Stimulated activated CD8-positive, alpha-beta memory T cell treated with anti-CD3 and anti-CD28 coated beads, Interleukin-7, amount 100 ng/mL, for 4 hours (primary cell): Measurements from ENCODE around the gene GATA2.

Source experiments
- DNase-seq, 2 donors: peaks; one replicate each; pipeline ENCODE4 v3.0.0-alpha.2; 2020; ENCODE audit warnings: low read depth in 2 of 2

GATA2 gene

DNA sequence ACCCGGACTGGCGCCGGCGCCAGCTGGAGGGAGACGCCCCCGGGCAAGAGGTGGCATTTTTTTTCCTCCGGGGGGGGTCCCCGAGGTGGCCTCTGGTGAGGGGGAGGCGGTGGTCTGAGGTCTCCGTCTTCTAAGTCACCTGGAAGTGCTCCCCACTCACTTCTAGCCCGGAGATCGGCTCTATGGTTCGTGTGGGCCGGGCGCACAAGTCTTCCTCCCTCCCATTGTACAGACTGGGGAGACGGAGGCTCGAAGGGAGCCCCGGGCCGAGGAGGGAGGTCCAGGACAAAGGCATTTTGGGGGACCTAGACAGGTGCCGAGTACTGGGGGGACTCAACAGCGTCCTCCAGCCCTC lies 4.4 kb downstream of the GATA2 start:
- DNase-seq: no peak

DNA sequence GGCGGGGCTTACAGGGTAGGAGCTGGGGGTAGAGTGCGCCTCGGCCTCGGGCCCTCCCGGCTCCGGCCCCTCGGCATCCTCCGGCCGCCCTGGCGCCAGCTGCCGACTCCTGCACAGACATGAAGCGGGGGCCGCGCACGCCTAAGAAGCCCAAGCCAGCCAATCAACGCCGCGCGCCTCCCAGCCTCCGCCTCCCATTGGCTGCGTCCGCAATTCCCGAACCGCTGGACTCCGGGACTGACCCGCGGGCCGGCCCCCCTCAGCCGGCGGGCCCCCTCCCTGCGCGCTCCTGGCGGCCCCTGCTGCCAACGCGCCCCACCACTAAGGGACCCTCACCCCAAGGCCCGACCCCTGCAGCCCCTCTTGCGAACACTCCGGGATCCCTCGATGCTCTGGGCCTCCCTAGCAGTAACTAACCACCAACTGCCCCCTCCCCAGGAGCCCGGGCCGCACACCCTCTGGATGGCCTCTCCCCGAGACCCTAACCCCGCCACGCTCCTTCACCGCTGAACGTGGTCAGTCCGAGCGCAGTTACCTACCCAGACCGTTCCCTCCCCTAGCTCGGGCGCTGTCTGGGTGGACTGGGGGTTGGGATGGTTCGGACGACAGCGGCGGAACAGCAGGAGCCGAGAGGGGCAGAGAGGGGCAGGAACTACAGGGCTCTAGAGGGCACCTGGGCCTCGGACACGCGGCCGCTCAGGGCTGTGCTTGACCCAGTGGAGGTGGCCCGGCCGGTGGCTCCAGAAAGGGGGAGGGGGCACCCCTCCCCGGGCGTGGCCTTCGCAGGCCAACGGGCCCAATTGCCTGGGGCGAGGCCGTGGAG lies 5.0 kb downstream of the GATA2 start:
- no peak for DNase-seq

DNA sequence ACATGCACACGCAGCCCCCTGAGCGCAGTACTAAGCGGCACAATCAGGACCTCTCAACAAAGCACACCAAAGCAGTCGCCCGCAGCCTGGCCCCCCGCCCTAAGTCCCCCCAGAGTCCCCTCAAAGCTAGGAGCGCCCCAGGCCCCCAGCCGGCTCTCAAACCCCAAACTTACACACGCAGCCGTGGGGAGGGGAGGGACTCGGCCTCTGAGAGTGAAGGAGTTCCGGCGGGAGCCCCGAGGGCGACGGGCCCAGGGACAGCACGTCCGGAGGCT lies 5.5 kb downstream of the GATA2 start:
- no peak for DNase-seq

DNA sequence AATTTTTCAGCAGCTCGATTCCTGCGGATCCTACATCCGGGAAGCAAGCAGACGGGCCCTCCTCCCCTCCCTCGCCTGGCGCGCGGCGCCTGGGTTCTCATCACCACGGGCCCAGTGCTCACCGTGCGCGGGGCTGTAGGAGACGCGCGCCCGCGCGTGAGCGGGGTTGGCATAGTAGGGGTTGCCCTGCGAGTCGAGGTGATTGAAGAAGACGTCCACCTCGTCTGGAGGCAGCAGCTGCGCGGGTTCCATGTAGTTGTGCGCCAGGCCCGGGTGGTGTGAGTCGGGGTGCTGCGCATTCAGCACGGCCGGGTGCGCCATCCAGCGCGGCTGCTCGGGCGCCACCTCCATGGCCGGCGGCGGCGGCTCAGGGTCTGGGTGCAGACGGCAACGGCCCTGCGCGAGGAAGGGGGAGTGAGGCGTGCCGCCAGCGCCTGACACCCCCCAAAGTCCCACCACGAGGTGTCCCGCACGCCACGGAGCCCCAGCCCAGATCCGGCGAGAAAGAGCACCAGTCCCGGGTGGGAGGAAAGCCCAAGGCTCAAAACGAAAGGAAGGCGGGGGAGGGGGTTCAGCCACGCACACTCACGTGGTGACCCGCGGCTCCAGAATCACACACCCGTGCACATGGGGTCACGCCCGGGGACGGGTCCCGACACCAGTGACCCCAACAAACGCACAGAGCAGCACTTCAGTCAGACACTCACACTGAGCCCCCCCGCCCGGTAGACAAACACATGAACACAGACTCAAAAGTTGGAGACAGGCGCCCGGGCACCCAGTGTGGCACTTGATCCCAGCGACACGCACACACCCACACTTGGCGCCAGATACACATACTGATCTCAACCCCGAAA lies 6.1 kb downstream of the GATA2 start:
- DNase-seq: no peak

- DNase-seq: no peak
Measured at GRCh38 chr3:128486205-128486628, 6.8 kb downstream of the GATA2 start.

DNA sequence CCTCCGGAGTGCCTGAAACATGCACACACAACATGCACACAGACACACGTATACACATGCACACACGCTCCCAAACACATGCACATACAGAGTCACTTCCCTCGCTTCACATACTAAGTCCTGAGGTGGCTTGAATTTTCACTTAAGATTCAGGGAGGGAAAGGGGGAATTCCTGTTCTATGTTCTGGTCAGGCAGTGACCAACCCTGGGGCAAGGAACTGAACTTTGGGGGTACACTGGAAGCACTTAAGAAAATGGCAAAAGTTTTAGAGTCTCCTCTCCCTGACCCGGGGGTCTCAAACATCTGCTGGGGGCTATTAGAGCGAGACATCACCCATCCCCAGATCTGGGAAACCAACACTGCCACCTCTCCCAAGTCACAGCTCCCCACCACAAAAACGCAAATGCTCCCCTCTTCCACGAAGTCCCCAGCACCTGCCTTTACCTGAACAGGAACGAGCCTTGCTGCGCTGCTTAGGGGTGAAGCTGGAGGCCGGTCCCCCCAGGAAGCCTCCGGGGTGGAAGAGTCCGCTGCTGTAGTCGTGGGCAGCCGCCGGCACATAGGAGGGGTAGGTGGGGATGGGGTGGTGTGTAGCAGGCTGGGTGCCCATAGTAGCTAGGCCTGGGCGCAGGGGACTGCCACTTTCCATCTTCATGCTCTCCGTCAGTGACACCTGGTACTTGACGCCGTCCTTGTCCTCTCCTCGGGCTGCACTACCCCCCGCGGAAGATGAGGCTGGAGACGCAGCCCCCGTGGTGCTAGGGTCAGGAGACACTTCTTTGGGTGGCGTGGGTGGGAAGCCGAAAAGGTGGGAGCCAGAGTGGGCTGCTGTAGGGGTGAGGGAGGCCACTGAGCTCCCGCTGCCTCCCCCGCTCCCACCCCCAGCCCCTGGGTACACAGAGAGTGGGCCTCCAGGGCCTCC lies 7.5 kb downstream of the GATA2 start:
- DNase-seq: no peak

- no peak for DNase-seq
Measured at GRCh38 chr3:128484404-128485281, 8.4 kb downstream of the GATA2 start.

GRCh38 chr3:128483657-128484403 lies 9.2 kb downstream of the GATA2 start:
- no peak for DNase-seq

GRCh38 chr3:128482666-128483656 lies 10.0 kb downstream of the GATA2 start:
- no peak for DNase-seq

GRCh38 chr3:128482175-128482574 lies 10.8 kb downstream of the GATA2 start:
- DNase-seq: no peak

GRCh38 chr3:128481438-128481942 lies 11.5 kb downstream of the GATA2 start:
- DNase-seq: no peak

- DNase-seq: no peak
Measured at GRCh38 chr3:128480717-128481437, 12.1 kb downstream of the GATA2 start.

GRCh38 chr3:128480278-128480677 lies 12.7 kb downstream of the GATA2 start:
- no peak for DNase-seq

GRCh38 chr3:128479558-128480086 lies 13.4 kb downstream of the GATA2 start:
- no peak for DNase-seq

DNA sequence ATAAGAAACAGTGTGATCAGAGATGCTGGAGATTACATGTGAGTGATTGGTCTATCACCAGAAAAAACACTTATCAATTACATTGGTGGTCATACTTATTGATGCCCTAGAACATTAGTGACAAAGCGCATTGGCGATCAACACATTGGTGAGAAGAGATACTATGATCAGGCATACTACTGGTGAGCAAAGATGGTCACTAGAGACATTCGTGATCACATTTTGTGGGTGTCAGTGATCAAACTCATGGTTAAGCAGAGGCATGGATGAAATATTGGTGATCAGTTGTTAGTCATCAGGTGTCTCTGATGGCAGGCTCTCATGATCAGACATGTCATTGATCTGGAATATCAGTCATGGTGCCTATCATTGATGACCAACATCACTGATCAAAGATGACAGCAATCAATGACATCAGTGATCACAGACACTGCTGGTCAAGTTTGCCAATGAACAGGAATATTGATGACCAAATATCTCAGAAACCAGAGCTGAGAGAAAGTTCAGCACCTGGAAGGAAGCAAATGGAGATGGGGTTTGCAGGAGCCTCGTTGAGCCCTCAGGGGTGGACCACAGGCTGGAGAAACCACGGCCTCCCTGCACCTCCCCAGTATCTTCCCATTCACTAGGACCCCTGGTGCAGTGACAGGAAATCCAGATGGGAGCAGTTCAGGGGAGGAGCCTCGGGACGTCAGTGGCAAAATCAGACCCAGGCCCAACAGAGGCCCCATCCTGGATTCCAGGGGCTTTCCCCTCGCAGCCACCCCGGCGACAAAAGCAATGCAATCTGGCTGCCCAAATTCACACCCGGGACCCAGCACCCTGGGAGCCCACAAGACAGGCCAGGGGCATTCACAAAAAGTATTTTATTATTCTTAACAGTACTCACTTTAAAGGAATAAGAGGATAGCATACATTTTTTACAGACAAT lies 14.2 kb downstream of the GATA2 start:
- DNase-seq: no peak

- DNase-seq: no peak
Measured at GRCh38 chr3:128476659-128477058, 16.3 kb downstream of the GATA2 start.

GRCh38 chr3:128475355-128475754 lies 17.6 kb downstream of the GATA2 start:
- no peak for DNase-seq
